Stimulated activated effector memory CD8-positive, alpha-beta T cell treated with anti-CD3 and anti-CD28 coated beads, Interleukin-12 subunit alpha, Interleukin-12 subunit beta, amount 100 ng/mL, for 72 hours (primary cell): Measurements from ENCODE around the gene GAL3ST1.
"Not testable (repeated sequence)": the region's sequence is repeated elsewhere in the genome, so short reads cannot be mapped to it uniquely, and the experiment has no call there.

Source experiments
- ATAC-seq: fragments of 150-1000 bp; cut with Tn5 transposase; 2 replicates; pipeline ENCODE4 v1.10.0; 2021
- DNase-seq, 2 donors: peaks; one replicate each; pipeline ENCODE4 v3.0.0; 2021 to 2022; ENCODE audit warnings: low spot score in 2 of 2
- H3K27ac Mint-ChIP-seq: one replicate; pipeline ENCODE4 v1.8.0; 2022; ENCODE audit warnings: mild to moderate bottlenecking, mixed read lengths
- H3K36me3 Mint-ChIP-seq: one replicate; pipeline ENCODE4 v1.8.0; 2022; ENCODE audit warnings: mild to moderate bottlenecking, mixed read lengths
- H3K4me1 Mint-ChIP-seq: one replicate; pipeline ENCODE4 v1.8.0; 2022; ENCODE audit warnings: mixed read lengths
- H3K4me3 Mint-ChIP-seq: one replicate; pipeline ENCODE4 v1.8.0; 2022; ENCODE audit warnings: mild to moderate bottlenecking, mixed read lengths
- H3K9me3 Mint-ChIP-seq: one replicate; pipeline ENCODE4 v1.8.0; 2022; ENCODE audit warnings: mixed read lengths

The GAL3ST1 gene

GRCh38 chr22:30561402-30562189, 12.9 kb downstream of the GAL3ST1 start:
- ATAC-seq (no peak), DNase-seq (no peak)
- Mint-ChIP-seq H3K9me3 (no peaks in the 10 kb centered on the region), H3K36me3 (no peaks in the 10 kb centered on the region), H3K27ac (no peak overlapping the region), H3K4me3 (no peak overlapping the region), H3K4me1 (no peaks in the 10 kb centered on the region)

GRCh38 chr22:30560643-30561202, 13.7 kb downstream of the GAL3ST1 start:
- not testable (repeated sequence) for DNase-seq, H3K27ac Mint-ChIP-seq, H3K4me3 Mint-ChIP-seq, H3K4me1 Mint-ChIP-seq, H3K36me3 Mint-ChIP-seq, H3K9me3 Mint-ChIP-seq
- ATAC-seq: peak; percentile 58

GRCh38 chr22:30559889-30560288, 14.6 kb downstream of the GAL3ST1 start:
- ATAC-seq: no peak
- H3K27ac Mint-ChIP-seq: no peak overlapping the region
- H3K4me1 Mint-ChIP-seq: no peaks in the 10 kb centered on the region
- H3K36me3 Mint-ChIP-seq: no peaks in the 10 kb centered on the region
- H3K9me3 Mint-ChIP-seq: no peaks in the 10 kb centered on the region
- no peak overlapping the region for H3K4me3 Mint-ChIP-seq
- DNase-seq: no peak

GRCh38 chr22:30557243-30557642, 17.2 kb downstream of the GAL3ST1 start:
- Mint-ChIP-seq H3K9me3 (no peaks in the 10 kb centered on the region), H3K4me3 (no peak overlapping the region), H3K36me3 (no peaks in the 10 kb centered on the region), H3K27ac (no peak overlapping the region), H3K4me1 (no peaks in the 10 kb centered on the region)
- DNase-seq (no peak), ATAC-seq (no peak)

- ATAC-seq (no peak), DNase-seq (no peak)
- no peak overlapping the region for H3K4me3 Mint-ChIP-seq
- H3K36me3 Mint-ChIP-seq: no peaks in the 10 kb centered on the region
- H3K4me1 Mint-ChIP-seq: no peaks in the 10 kb centered on the region
- H3K27ac Mint-ChIP-seq: no peak overlapping the region
- H3K9me3 Mint-ChIP-seq: no peaks in the 10 kb centered on the region
Observed at GRCh38 chr22:30556388-30556787, 18.1 kb downstream of the GAL3ST1 start.

- no peak for ATAC-seq
- no peaks in the 10 kb centered on the region for H3K4me1 Mint-ChIP-seq
- no peaks in the 10 kb centered on the region for H3K36me3 Mint-ChIP-seq
- no peak overlapping the region for H3K4me3 Mint-ChIP-seq
- H3K27ac Mint-ChIP-seq: no peak overlapping the region
- DNase-seq: no peak
- no peaks in the 10 kb centered on the region for H3K9me3 Mint-ChIP-seq
Observed at GRCh38 chr22:30555282-30556210, 18.9 kb downstream of the GAL3ST1 start.

- DNase-seq (no peak), ATAC-seq (no peak)
- Mint-ChIP-seq H3K27ac (no peak overlapping the region), H3K36me3 (no peaks in the 10 kb centered on the region), H3K4me3 (no peak overlapping the region), H3K4me1 (no peaks in the 10 kb centered on the region), H3K9me3 (no peaks in the 10 kb centered on the region)
Observed at GRCh38 chr22:30553971-30554370, 20.5 kb downstream of the GAL3ST1 start.

- Mint-ChIP-seq H3K27ac (no peak overlapping the region), H3K9me3 (no peaks in the 10 kb centered on the region), H3K36me3 (no peaks in the 10 kb centered on the region), H3K4me3 (no peak overlapping the region), H3K4me1 (no peaks in the 10 kb centered on the region)
- ATAC-seq (no peak), DNase-seq (no peak)
Observed at GRCh38 chr22:30552719-30553118, 21.7 kb downstream of the GAL3ST1 start.

- H3K9me3 Mint-ChIP-seq, H3K27ac Mint-ChIP-seq, H3K36me3 Mint-ChIP-seq, H3K4me1 Mint-ChIP-seq, ATAC-seq, DNase-seq, H3K4me3 Mint-ChIP-seq: not testable (repeated sequence)
Observed at GRCh38 chr22:30551813-30552212, 22.7 kb downstream of the GAL3ST1 start.

- Mint-ChIP-seq H3K27ac (no peak overlapping the region), H3K4me3 (no peak overlapping the region), H3K36me3 (no peaks in the 10 kb centered on the region), H3K9me3 (no peaks in the 10 kb centered on the region), H3K4me1 (no peaks in the 10 kb centered on the region)
- ATAC-seq (no peak), DNase-seq (no peak)
Observed at GRCh38 chr22:30547188-30547587, 27.3 kb downstream of the GAL3ST1 start.

- Mint-ChIP-seq H3K4me1 (no peaks in the 10 kb centered on the region), H3K4me3 (no peak within 1 kb of the TSS), H3K9me3 (no peaks in the 10 kb centered on the region), H3K27ac (no peak within 1 kb of the TSS), H3K36me3 (no peaks in the 10 kb centered on the region)
- ATAC-seq (no peak), DNase-seq (no peak)
Observed at GRCh38 chr22:30546616-30547015, 27.8 kb downstream of the GAL3ST1 start, which contains the start of gene SEC14L6. TSS of gene SEC14L6 (minus strand) at chr22:30546741. CDS start at chr22:30546682, 59 bp downstream.

GRCh38 chr22:30542811-30543188, 31.7 kb downstream of the GAL3ST1 start:
- H3K36me3 Mint-ChIP-seq: no peaks in the 10 kb centered on the region
- ATAC-seq (no peak), DNase-seq (no peak)
- no peak overlapping the region for H3K27ac Mint-ChIP-seq
- peak overlapping the region; percentile 37 for H3K4me3 Mint-ChIP-seq
- no peaks in the 10 kb centered on the region for H3K4me1 Mint-ChIP-seq
- H3K9me3 Mint-ChIP-seq: no peaks in the 10 kb centered on the region

- no peak overlapping the region for H3K27ac Mint-ChIP-seq
- ATAC-seq (peak; percentile 54), DNase-seq (no peak)
- no peaks in the 10 kb centered on the region for H3K36me3 Mint-ChIP-seq
- no peaks in the 10 kb centered on the region for H3K4me1 Mint-ChIP-seq
- H3K4me3 Mint-ChIP-seq: peak overlapping the region; percentile 37
- H3K9me3 Mint-ChIP-seq: no peaks in the 10 kb centered on the region
Observed at GRCh38 chr22:30541961-30542810, 32.3 kb downstream of the GAL3ST1 start.

- H3K4me3 Mint-ChIP-seq, ATAC-seq, H3K9me3 Mint-ChIP-seq, H3K36me3 Mint-ChIP-seq, H3K27ac Mint-ChIP-seq, H3K4me1 Mint-ChIP-seq, DNase-seq: not testable (repeated sequence)
Observed at GRCh38 chr22:30541511-30541910, 33.0 kb downstream of the GAL3ST1 start.

GRCh38 chr22:30539368-30539767, 35.1 kb downstream of the GAL3ST1 start:
- H3K4me1 Mint-ChIP-seq: peaks cover 7% of the 10 kb centered on the region
- ATAC-seq: no peak
- no peaks in the 10 kb centered on the region for H3K9me3 Mint-ChIP-seq
- H3K27ac Mint-ChIP-seq: no peak overlapping the region
- H3K4me3 Mint-ChIP-seq: no peak overlapping the region
- no peak for DNase-seq
- no peaks in the 10 kb centered on the region for H3K36me3 Mint-ChIP-seq
